ENCODE results near the gene TSN. TPM values are rescaled to one million over a fixed set of nuclear protein-coding genes. Genes with fewer than 3 reads are reported as not detected.
A peak's percentile ranks its signal among the peaks of the same experiment; 100 is the strongest.

Gene TSN
- total and polyA plus RNA-seq, 2 experiments from 2014 or later, result 62.5 to 94.8 TPM

GRCh38 chr2:121796239-121796638 is 40.8 kb downstream of the TSN start (continued):
- TF ChIP-seq ZNF462 (CRISPR knock-in tag; IDR thresholded peaks at IDR 0.05), result no peak
- no peak for TF ChIP-seq CREB1 (CRISPR knock-in tag; IDR thresholded peaks at IDR 0.05; ENCODE audit: low read depth)

- H3K27me3 Mint-ChIP-seq (ENCODE audit: insufficient read depth, low read depth, poor library complexity), result peaks cover 2% of the 10 kb centered on the region
- no peak for ATAC-seq
- no peak for TF ChIP-seq EZH2 (IDR thresholded peaks at IDR 0.05; ENCODE audit: low read depth, unreplicated experiment)
- no peak for TF ChIP-seq CREB1 (CRISPR knock-in tag; IDR thresholded peaks at IDR 0.05; ENCODE audit: low read depth)
- no peak for TF ChIP-seq CTCF (conservative IDR thresholded peaks at IDR 0.05; ENCODE audit: low read depth in 2 of 2)
- no peak for TF ChIP-seq ZNF462 (CRISPR knock-in tag; IDR thresholded peaks at IDR 0.05)
- no peak for TF ChIP-seq ETS1 (IDR thresholded peaks at IDR 0.05)
- TF ChIP-seq STAT1 (IDR thresholded peaks at IDR 0.05; ENCODE audit: unreplicated experiment), result no peak
Measured at GRCh38 chr2:121798617-121799016, 43.2 kb downstream of the TSN start.

More at GRCh38 chr2:121798617-121799016, 43.2 kb downstream of the TSN start:
- Histone ChIP-seq H3K27ac (ENCODE audit: low read depth) (no peak overlapping the region), H3K4me1 (ENCODE audit: insufficient read depth) (peaks cover 2% of the 10 kb centered on the region), H3K9me2 (ENCODE audit: insufficient read depth) (no peaks in the 10 kb centered on the region; the same call in 1 of the 2 replicates), H3K4me2 (no peak overlapping the region), H3K79me2 (replicated peaks; ENCODE audit: insufficient read depth) (no peaks in the 10 kb centered on the region), H4K20me1 (replicated peaks; ENCODE audit: insufficient read depth) (no peaks in the 10 kb centered on the region), H3F3A (replicated peaks; ENCODE audit: low read depth) (no peaks in the 10 kb centered on the region), H3K4me3 (no peak overlapping the region), H3K36me3 (ENCODE audit: insufficient read depth) (no peaks in the 10 kb centered on the region), H3K27me3 (ENCODE audit: insufficient read depth) (no peaks in the 10 kb centered on the region), H2AFZ (peak overlapping the region; percentile 56; the same call in 1 of the 2 replicates)
- Mint-ChIP-seq H3K4me1 (peaks cover 7% of the 10 kb centered on the region), H3K27ac (no peak overlapping the region), H3K9me3 (no peaks in the 10 kb centered on the region; the same call in 2 of the 3 replicates), H3K36me3 (ENCODE audit: low read depth) (peaks cover 7% of the 10 kb centered on the region; the same call in 1 of the 3 replicates), H3K4me3 (no peak overlapping the region)
- no peak for DNase-seq (ENCODE audit: low spot score)

Data from GM23338 (cell line).